HEK293 (cell line): ENCODE measurements around the gene LRRC8C.

Experiments used
- CTCF ChIA-PET: fragments of 350-600 bp; formaldehyde crosslinking; extraction: SDS; loops from one replicate; lab custom pipeline; 2021; ENCODE audit warnings: antibody characterized with exemption; lab: Yijun Ruan, JAX
- POLR2A ChIA-PET: fragments of 300-600 bp; formaldehyde crosslinking; extraction: SDS; loops from one replicate; lab custom pipeline; 2020; ENCODE audit warnings: antibody characterized with exemption, inconsistent platforms; lab: Yijun Ruan, JAX
- H3K27ac ChIP-seq: fragments of 200-500 bp; sonication (Bioruptor generic); 2 replicates; pipeline ENCODE4 v1.5.1; 2014; ENCODE audit warnings: low read depth, low read length, control low read depth, inconsistent platforms; ENCODE audit errors: extremely low read depth
- H3K36me3 ChIP-seq, 2 experiments: fragments of 200-500 bp in 1 of 2; sonication (Bioruptor generic) in 1 of 2; 1 replicate in 1 of 2; 2 replicates in 1 of 2; pipeline ENCODE4 v1.5.1; 2014 to 2017; ENCODE audit warnings: inconsistent platforms in 2 of 2, low read length in 2 of 2; ENCODE audit not compliant: control insufficient read depth in 2 of 2, insufficient read depth in 1 of 2
- H3K4me1 ChIP-seq: fragments of 200-500 bp; sonication (Bioruptor generic); 2 replicates; pipeline ENCODE4 v1.5.1; 2014; ENCODE audit warnings: mild to moderate bottlenecking, low read length, inconsistent platforms; ENCODE audit not compliant: control insufficient read depth, insufficient read depth
- H3K4me3 ChIP-seq: 2 replicates; pipeline ENCODE4 v1.5.1; 2011; ENCODE audit warnings: low read depth, mild to moderate bottlenecking, control low read depth, low read length, moderate library complexity
- H3K9me3 ChIP-seq: fragments of 200-500 bp; sonication (Bioruptor generic); 2 replicates; pipeline ENCODE4 v1.5.1; 2014; ENCODE audit warnings: low read depth, low read length, inconsistent platforms; ENCODE audit not compliant: control insufficient read depth, insufficient read depth
- GLI2 ChIP-seq: fragments of 450-650 bp; formaldehyde crosslinking; IDR thresholded peaks from 2 replicates; pipeline ENCODE4; 2017; ENCODE audit warnings: missing biosample characterization, missing genetic modification characterization, low read depth, borderline replicate concordance
- KLF1 ChIP-seq: fragments of 450-650 bp; formaldehyde crosslinking; IDR thresholded peaks from 2 replicates; pipeline ENCODE4 v1.5.1; 2016; ENCODE audit warnings: missing biosample characterization, missing genetic modification characterization
- KLF9 ChIP-seq: fragments of 450-650 bp; formaldehyde crosslinking; IDR thresholded peaks from 2 replicates; pipeline ENCODE4 v1.5.1; 2016; ENCODE audit warnings: missing biosample characterization, missing genetic modification characterization, low read depth
- MEIS1 ChIP-seq: sonication (generic); formaldehyde crosslinking; IDR thresholded peaks from 2 replicates; pipeline ENCODE4 v1.8.1; 2022; ENCODE audit warnings: missing genetic modification reagents, mild to moderate bottlenecking, borderline replicate concordance
- PRDM1 ChIP-seq: fragments of 450-650 bp; formaldehyde crosslinking; IDR thresholded peaks from 2 replicates; pipeline ENCODE4; 2016; ENCODE audit warnings: missing biosample characterization, missing genetic modification characterization
- PRDM2 ChIP-seq: fragments of 450-650 bp; formaldehyde crosslinking; IDR thresholded peaks from 2 replicates; pipeline ENCODE4 v1.5.1; 2016; ENCODE audit warnings: missing biosample characterization, missing genetic modification characterization, borderline replicate concordance
- TRIM28 ChIP-seq: IDR thresholded peaks from 2 replicates; pipeline ENCODE4 v1.6.1; 2011; ENCODE audit warnings: low read length, control low read depth, borderline replicate concordance
- ZBTB21 ChIP-seq: fragments of 450-650 bp; formaldehyde crosslinking; IDR thresholded peaks from 2 replicates; pipeline ENCODE4 v1.5.1; 2017; ENCODE audit warnings: missing biosample characterization, missing genetic modification characterization
- ZFP69B ChIP-seq: fragments of 450-650 bp; formaldehyde crosslinking; IDR thresholded peaks from 2 replicates; pipeline ENCODE4 v1.5.1; 2016; ENCODE audit warnings: missing biosample characterization, missing genetic modification characterization
- ZIC2 ChIP-seq: fragments of 450-650 bp; formaldehyde crosslinking; IDR thresholded peaks from 2 replicates; pipeline ENCODE4 v1.5.1; 2016; ENCODE audit warnings: missing biosample characterization, missing genetic modification characterization
- ZNF121 ChIP-seq: fragments of 450-650 bp; formaldehyde crosslinking; IDR thresholded peaks from 2 replicates; pipeline ENCODE4 v1.5.1; 2016; ENCODE audit warnings: missing biosample characterization, missing genetic modification characterization
- ZNF292 ChIP-seq: fragments of 450-650 bp; formaldehyde crosslinking; IDR thresholded peaks from 2 replicates; pipeline ENCODE4 v1.5.1; 2016; ENCODE audit warnings: low read depth, missing biosample characterization, missing genetic modification characterization, borderline replicate concordance
- ZNF544 ChIP-seq: fragments of 450-650 bp; formaldehyde crosslinking; IDR thresholded peaks from 2 replicates; pipeline ENCODE4 v1.5.0; 2017; ENCODE audit warnings: missing biosample characterization, missing genetic modification characterization
- ZNF596 ChIP-seq: fragments of 450-650 bp; IDR thresholded peaks from 2 replicates; pipeline ENCODE4 v1.5.0; 2018; ENCODE audit warnings: missing biosample characterization, mild to moderate bottlenecking, missing genetic modification characterization, moderate library complexity

The LRRC8C gene

GRCh38 chr1:89608319-89608983 is 24.5 kb upstream of the LRRC8C start:
- Histone ChIP-seq H3K36me3 (no peaks in the 10 kb centered on the region), H3K4me1 (no peaks in the 10 kb centered on the region), H3K9me3 (no peaks in the 10 kb centered on the region), H3K27ac (no peak overlapping the region), H3K4me3 (no peak overlapping the region)
- TF ChIP-seq TRIM28: 0 out of 2 replicates have a peak, but pooled peaks have one; percentile 19
- no peak for TF ChIP-seq ZNF544 (tag by site-specific recombination)
- TF ChIP-seq, all 188 proteins: peak for 1
- ChIA-PET CTCF (interaction anchor here (0.6 to 1.6 kb wide), 3 partner anchors 10 to 154 kb away, joined by 3 to 5 read pairs (median 4); no protein-coding TSS in a partner anchor), POLR2A (interaction anchor here (1.4 kb wide), 1 partner anchor 15 kb away, joined by 3 read pairs; no protein-coding TSS in a partner anchor)

GRCh38 chr1:89608984-89609725 is 23.8 kb upstream of the LRRC8C start:
- POLR2A ChIA-PET: interaction anchor here (1.4 kb wide), 1 partner anchor 15 kb away, joined by 3 read pairs; no protein-coding TSS in a partner anchor
- H3K36me3 ChIP-seq: no peaks in the 10 kb centered on the region
- TF ChIP-seq MEIS1 (CRISPR knock-in tag): no peak
- TF ChIP-seq, all 188 proteins: peak for 0
- Histone ChIP-seq H3K27ac (no peak overlapping the region), H3K4me3 (no peak overlapping the region), H3K4me1 (no peaks in the 10 kb centered on the region), H3K9me3 (no peaks in the 10 kb centered on the region)
- CTCF ChIA-PET: interaction anchor here (0.8 to 1.6 kb wide), 2 partner anchors 10 to 153 kb away, joined by 3 to 5 read pairs; no protein-coding TSS in a partner anchor

- Histone ChIP-seq H3K36me3 (no peaks in the 10 kb centered on the region), H3K4me1 (no peaks in the 10 kb centered on the region)
- CTCF ChIA-PET: interaction anchor here (0.7 to 0.8 kb wide), 3 partner anchors 126 to 243 kb away, joined by 3 to 4 read pairs (median 3); no protein-coding TSS in a partner anchor
- TF ChIP-seq PRDM1 (tag by site-specific recombination) (no peak), ZIC2 (tag by site-specific recombination) (peak; percentile 59)
- TF ChIP-seq, all 188 proteins: peak for 1
- Histone ChIP-seq H3K9me3 (no peaks in the 10 kb centered on the region), H3K27ac (no peak overlapping the region), H3K4me3 (no peak overlapping the region)
- POLR2A ChIA-PET: interaction anchor here (1.4 kb wide), 1 partner anchor 14 kb away, joined by 3 read pairs; no protein-coding TSS in a partner anchor
Observed at GRCh38 chr1:89609781-89610456, 23.0 kb upstream of the LRRC8C start.

- Histone ChIP-seq H3K4me1 (no peaks in the 10 kb centered on the region), H3K36me3 (no peaks in the 10 kb centered on the region), H3K27ac (no peak overlapping the region), H3K9me3 (no peaks in the 10 kb centered on the region), H3K4me3 (no peak overlapping the region)
- ChIA-PET CTCF (interaction anchor here (0.7 to 0.8 kb wide), 2 partner anchors 127 to 244 kb away, joined by 3 to 4 read pairs; no protein-coding TSS in a partner anchor), POLR2A (no interaction called here)
- TF ChIP-seq ZBTB21 (tag by site-specific recombination) (no peak), ZFP69B (tag by site-specific recombination) (0 out of 2 replicates have a peak, but pooled peaks have one; percentile 28), ZNF121 (no peak)
Observed at GRCh38 chr1:89610457-89611011, 22.4 kb upstream of the LRRC8C start.

GRCh38 chr1:89611721-89612120 is 21.2 kb upstream of the LRRC8C start:
- H3K4me3 ChIP-seq: no peak overlapping the region
- H3K9me3 ChIP-seq: no peaks in the 10 kb centered on the region
- no peak overlapping the region for H3K27ac ChIP-seq
- ChIA-PET CTCF (interaction anchor here (0.6 to 1.1 kb wide), 3 partner anchors 9 to 128 kb away, joined by 3 read pairs; no protein-coding TSS in a partner anchor), POLR2A (no interaction called here)
- H3K36me3 ChIP-seq: no peaks in the 10 kb centered on the region
- no peaks in the 10 kb centered on the region for H3K4me1 ChIP-seq
- no peak for TF ChIP-seq PRDM2 (tag by site-specific recombination)
- TF ChIP-seq ZNF544 (tag by site-specific recombination): no peak
- no peak for TF ChIP-seq TRIM28
- TF ChIP-seq KLF9: no peak
- no peak for TF ChIP-seq ZNF292 (tag by site-specific recombination)
- TF ChIP-seq KLF1 (tag by site-specific recombination): no peak
- TF ChIP-seq ZNF596 (tag by site-specific recombination): no peak
- TF ChIP-seq GLI2 (tag by site-specific recombination): no peak
